Measurements from ENCODE around the gene HERC4.

DNA sequence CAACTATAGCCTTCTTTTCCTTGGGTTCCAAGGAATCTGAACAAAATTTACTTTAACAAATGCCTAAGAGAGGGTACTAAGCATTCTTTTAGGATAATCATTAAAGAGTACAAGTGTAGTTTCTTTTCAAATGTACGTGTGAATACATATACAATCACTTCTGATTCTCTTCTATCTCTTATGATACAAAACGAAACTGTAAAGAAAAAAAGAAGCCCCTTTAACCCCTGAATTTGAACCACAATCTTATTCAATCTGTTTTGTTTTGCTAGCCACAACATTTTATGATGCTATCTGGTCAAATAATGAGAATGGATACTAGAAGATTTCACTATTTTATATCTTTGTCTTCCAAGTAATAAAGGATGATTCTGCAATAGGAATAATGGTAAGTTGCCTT is 141.9 kb downstream of the HERC4 start:
- TF ChIP-seq POLR2AphosphoS5 (IDR thresholded peaks at IDR 0.05): no peak
- TF ChIP-seq POLR2A (IDR thresholded peaks at IDR 0.05): no peak

All from breast epithelium (tissue), 3 donors.